Testis (tissue), 3 donors: ENCODE data around the gene TRABD2B. TPM values are rescaled to one million over a fixed set of nuclear protein-coding genes. Genes with fewer than 3 reads are reported as not detected.

ENCODE experiments used
- DNase-seq: peaks from one replicate; pipeline ENCODE4 v3.0.0-alpha.2; 2019
- H3K27ac ChIP-seq, 2 donors: fragments of 200-600 bp; sonication (generic); one replicate each; pipeline ENCODE4 v1.5.1; 2019
- H3K27me3 ChIP-seq: fragments of 200-600 bp; sonication (generic); one replicate; pipeline ENCODE4 v1.5.1; 2019
- H3K36me3 ChIP-seq: fragments of 200-600 bp; sonication (generic); one replicate; pipeline ENCODE4 v1.5.1; 2017; ENCODE audit warnings: low read depth; ENCODE audit errors: missing control alignments
- H3K4me1 ChIP-seq: fragments of 200-600 bp; sonication (generic); one replicate; pipeline ENCODE4 v1.5.1; 2019
- H3K4me3 ChIP-seq, 2 donors: fragments of 200-600 bp; sonication (generic); one replicate each; pipeline ENCODE4 v1.5.1; 2017 to 2019
- H3K9me3 ChIP-seq: fragments of 200-600 bp; sonication (generic); one replicate; pipeline ENCODE4 v1.5.1; 2017
- CTCF ChIP-seq, 3 experiments: fragments of 450-650 bp in 2 of 3; fragments of 200-600 bp in 1 of 3; sonication (generic) in 1 of 3; IDR thresholded peaks; one replicate each; pipeline ENCODE4 v1.5.1; 2016 to 2019; ENCODE audit warnings: antibody characterized with exemption in 3 of 3, mild to moderate bottlenecking in 2 of 3, moderate library complexity in 1 of 3
- POLR2A ChIP-seq: fragments of 450-650 bp; IDR thresholded peaks from one replicate; pipeline ENCODE4 v1.6.1; 2017; ENCODE audit warnings: antibody characterized with exemption, mild to moderate bottlenecking, moderate library complexity
- WGBS, 2 donors: methylation state at CpG; one replicate each; pipeline ENCODE4 v1.1.5; 2018; 5-methylcytosine and 5-hydroxymethylcytosine counted together
- intact Hi-C: fragments of 100-400 bp; cut with DNase I; formaldehyde crosslinking; loops from one replicate; pipeline ENCODE4 v1.15.1; 2023; ENCODE audit warnings: low total_unique reads
- polyA plus RNA-seq: library from polyadenylated mRNA; stranded (reverse); fragments of 350-450 nt; fragmentation: Illumina TruSeq; extraction: RNeasy Lipid Tissue Mini Kit (QIAGEN cat#74804); gene quantifications from one replicate; pipeline ENCODE4 v1.2.3, GENCODE V29; 2014; ENCODE audit warnings: low read depth, low replicate concordance; ENCODE audit not compliant: insufficient read depth
- total RNA-seq, 2 donors: library from RNA; depleted of rRNA; stranded (reverse); fragments of >200 nt; gene quantifications; one replicate each; pipeline ENCODE4 v1.2.3, GENCODE V29; 2016

The TRABD2B gene
- total and polyA plus RNA-seq, 3 donors from 2014 or later: 1.9 to 2.7 (median 2.0) TPM

GRCh38 chr1:47785561-47786271, 211.5 kb downstream of the TRABD2B start:
- WGBS, 2 donors: 44 to 70% methylated on average over 9 to 10 of the region's 10 CpGs
- intact Hi-C loops: no loop called here
- peak; percentile 48 for DNase-seq

GRCh38 chr1:47785118-47785517, 212.1 kb downstream of the TRABD2B start:
- Histone ChIP-seq H3K36me3 (no peaks in the 10 kb centered on the region), H3K4me1 (peaks cover 20% of the 10 kb centered on the region), H3K9me3 (no peaks in the 10 kb centered on the region), H3K27ac (peak overlapping the region in 1 of 2 donors; percentile 32), H3K27me3 (no peaks in the 10 kb centered on the region), H3K4me3 (no peak overlapping the region)
- WGBS, 2 donors: 52 to 57% methylated on average over 4 of the region's 4 CpGs
- intact Hi-C loops: no loop called here
- DNase-seq: no peak
- no peak for TF ChIP-seq CTCF (IDR thresholded peaks at IDR 0.05)
- no peak for TF ChIP-seq POLR2A

More at GRCh38 chr1:47785561-47786271, 211.5 kb downstream of the TRABD2B start:
- H3K4me1 ChIP-seq: peaks cover 20% of the 10 kb centered on the region
- H3K36me3 ChIP-seq: no peaks in the 10 kb centered on the region
- H3K4me3 ChIP-seq: no peak overlapping the region
- H3K9me3 ChIP-seq: no peaks in the 10 kb centered on the region
- peak in 1 of 3 experiments; percentile 22 for TF ChIP-seq CTCF (IDR thresholded peaks at IDR 0.05)
- TF ChIP-seq POLR2A: no peak
- no peaks in the 10 kb centered on the region for H3K27me3 ChIP-seq
- H3K27ac ChIP-seq: peak overlapping the region in 1 of 2 donors; percentile 51

- H3K4me1 ChIP-seq: peaks cover 20% of the 10 kb centered on the region
- intact Hi-C loops: no loop called here
- 59 to 66% methylated on average over 5 to 6 of the region's 6 CpGs for WGBS, 2 donors
- H3K9me3 ChIP-seq: no peaks in the 10 kb centered on the region
- no peak for DNase-seq
- H3K27me3 ChIP-seq: no peaks in the 10 kb centered on the region
- TF ChIP-seq POLR2A (no peak), CTCF (IDR thresholded peaks at IDR 0.05) (no peak)
- H3K36me3 ChIP-seq: no peaks in the 10 kb centered on the region
- peak overlapping the region in 1 of 2 donors; percentile 32 for H3K27ac ChIP-seq
- H3K4me3 ChIP-seq: no peak overlapping the region
These were observed 212.7 kb downstream of the TRABD2B start for GRCh38 chr1:47784497-47784822.

GRCh38 chr1:47783638-47784496, 213.3 kb downstream of the TRABD2B start:
- intact Hi-C loops: no loop called here
- DNase-seq: peak; percentile 30
- Histone ChIP-seq H3K36me3 (no peaks in the 10 kb centered on the region), H3K27me3 (no peaks in the 10 kb centered on the region), H3K4me3 (no peak overlapping the region), H3K9me3 (no peaks in the 10 kb centered on the region), H3K27ac (peak overlapping the region in 1 of 2 donors; percentile 32), H3K4me1 (peaks cover 20% of the 10 kb centered on the region)
- no peak for TF ChIP-seq CTCF (IDR thresholded peaks at IDR 0.05)
- TF ChIP-seq POLR2A: no peak
- 54 to 69% methylated on average over 13 to 14 of the region's 14 CpGs for WGBS, 2 donors
